Lower lobe of right lung (tissue), 2 donors: ENCODE results near the gene IPCEF1. TPM values are rescaled to one million over a fixed set of nuclear protein-coding genes. Genes with fewer than 3 reads are reported as not detected.

ENCODE experiments used
- ATAC-seq, 2 donors: fragments of 200-7000 bp; cut with Tn5 transposase; one replicate each; pipeline ENCODE4 v1.9.1; 2020 to 2022; ENCODE audit warnings: mild to moderate bottlenecking in 2 of 2, moderate library complexity in 2 of 2
- DNase-seq: peaks from one replicate; pipeline ENCODE4 v3.0.0-alpha.2; 2020
- H3K27ac ChIP-seq: fragments of 200-600 bp; one replicate; pipeline ENCODE4 v1.8.0; 2022
- H3K27me3 ChIP-seq: fragments of 200-600 bp; one replicate; pipeline ENCODE4 v1.8.0; 2022; ENCODE audit warnings: low read depth
- H3K36me3 ChIP-seq: fragments of 200-600 bp; one replicate; pipeline ENCODE4 v1.8.0; 2022; ENCODE audit warnings: mild to moderate bottlenecking
- H3K4me1 ChIP-seq: fragments of 200-600 bp; one replicate; pipeline ENCODE4 v1.8.0; 2022
- H3K4me3 ChIP-seq: fragments of 200-600 bp; one replicate; pipeline ENCODE4 v1.8.0; 2022; ENCODE audit warnings: mild to moderate bottlenecking
- H3K9me3 ChIP-seq: fragments of 200-600 bp; one replicate; pipeline ENCODE4 v1.8.0; 2022
- CTCF ChIP-seq: fragments of 200-600 bp; IDR thresholded peaks from one replicate; pipeline ENCODE4 v1.8.0; 2022; ENCODE audit warnings: antibody characterized with exemption, mild to moderate bottlenecking
- intact Hi-C: fragments of 100-400 bp; cut with DNase I; formaldehyde crosslinking; loops from one replicate; pipeline ENCODE4 v1.11.0; 2022
- total RNA-seq: library from RNA; stranded (reverse); fragmentation: NEBNext Ultra II Directional; extraction: Animal tissue kit (Norgen Biotek cat#: 25700); gene quantifications from one replicate; pipeline ENCODE4 v1.2.1, GENCODE V29; 2021
- donor health status: DM: no; HTN: yes; CAD: no; lungs with severe emphysema.

IPCEF1 gene
- total RNA-seq, 1 donor from 2014 or later, result 7.9 TPM

GRCh38 chr6:154301086-154301625 is 55.4 kb downstream of the IPCEF1 start:
- no peak overlapping the region for H3K27ac ChIP-seq
- H3K27me3 ChIP-seq, result no peaks in the 10 kb centered on the region
- ATAC-seq (no peak), DNase-seq (no peak)
- H3K4me3 ChIP-seq, result no peak overlapping the region
- peaks cover 26% of the 10 kb centered on the region for H3K4me1 ChIP-seq
- H3K9me3 ChIP-seq, result no peaks in the 10 kb centered on the region
- no peak for TF ChIP-seq CTCF
- intact Hi-C loops, result no loop called here
- no peaks in the 10 kb centered on the region for H3K36me3 ChIP-seq

- Histone ChIP-seq H3K27ac (no peak overlapping the region), H3K4me1 (peaks cover 27% of the 10 kb centered on the region), H3K4me3 (no peak overlapping the region), H3K9me3 (no peaks in the 10 kb centered on the region), H3K36me3 (no peaks in the 10 kb centered on the region), H3K27me3 (no peaks in the 10 kb centered on the region)
- no peak for TF ChIP-seq CTCF
- peak in 1 of 2 donors; percentile 87 for ATAC-seq
- no peak for DNase-seq
- intact Hi-C loops, result no loop called here
Measured at GRCh38 chr6:154298297-154298696, 58.3 kb downstream of the IPCEF1 start.

DNA sequence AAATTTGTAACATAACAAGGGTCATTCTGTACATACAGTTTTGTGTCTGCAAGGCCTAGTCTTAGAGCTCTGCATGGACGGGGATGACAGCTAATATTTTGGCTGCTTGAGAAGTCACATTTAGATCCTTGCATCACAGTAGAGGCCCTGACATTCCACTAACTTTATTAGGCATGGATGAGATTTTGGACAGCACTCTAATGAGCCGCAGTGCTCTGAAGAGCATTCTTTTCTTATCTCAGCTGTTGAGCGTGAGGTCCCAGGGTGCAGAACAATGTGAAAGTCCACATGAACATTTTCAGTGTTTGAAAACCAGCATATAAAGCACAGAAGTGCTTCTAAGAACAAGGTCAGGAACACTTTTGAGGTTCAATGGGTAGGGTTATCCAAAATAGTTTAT is 58.9 kb downstream of the IPCEF1 start:
- intact Hi-C loops, result no loop called here

DNA sequence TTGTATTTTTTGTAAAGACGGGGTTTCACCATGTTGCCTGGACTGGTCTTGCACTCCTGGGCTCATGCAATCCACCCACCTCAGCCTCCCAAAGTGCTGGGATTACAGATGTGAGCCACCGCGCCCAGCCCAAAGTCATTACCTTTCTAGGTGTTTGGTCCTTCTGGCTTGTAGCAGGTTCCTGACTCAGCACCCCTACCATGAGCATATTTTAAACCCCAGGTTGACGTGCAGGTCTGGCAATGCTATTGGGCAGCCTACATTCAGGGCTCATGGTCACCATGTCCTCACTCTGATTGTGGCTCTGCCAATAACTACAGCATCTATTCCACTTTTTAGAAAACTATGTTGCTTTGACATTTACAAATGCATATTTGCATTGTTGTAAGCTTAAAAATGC is 59.4 kb downstream of the IPCEF1 start:
- Histone ChIP-seq H3K9me3 (no peaks in the 10 kb centered on the region), H3K36me3 (no peaks in the 10 kb centered on the region), H3K4me1 (peaks cover 30% of the 10 kb centered on the region), H3K4me3 (no peak overlapping the region), H3K27me3 (no peaks in the 10 kb centered on the region), H3K27ac (no peak overlapping the region)
- no peak for ATAC-seq
- no peak for TF ChIP-seq CTCF
- intact Hi-C loops, result no loop called here
- DNase-seq, result no peak

More for the DNA sequence above, 58.9 kb downstream of the IPCEF1 start:
- peak; percentile 68 to 80 for ATAC-seq
- Histone ChIP-seq H3K4me3 (no peak overlapping the region), H3K27ac (no peak overlapping the region), H3K9me3 (no peaks in the 10 kb centered on the region), H3K4me1 (peaks cover 30% of the 10 kb centered on the region), H3K27me3 (no peaks in the 10 kb centered on the region), H3K36me3 (no peaks in the 10 kb centered on the region)
- no peak for TF ChIP-seq CTCF
- no peak for DNase-seq

DNA sequence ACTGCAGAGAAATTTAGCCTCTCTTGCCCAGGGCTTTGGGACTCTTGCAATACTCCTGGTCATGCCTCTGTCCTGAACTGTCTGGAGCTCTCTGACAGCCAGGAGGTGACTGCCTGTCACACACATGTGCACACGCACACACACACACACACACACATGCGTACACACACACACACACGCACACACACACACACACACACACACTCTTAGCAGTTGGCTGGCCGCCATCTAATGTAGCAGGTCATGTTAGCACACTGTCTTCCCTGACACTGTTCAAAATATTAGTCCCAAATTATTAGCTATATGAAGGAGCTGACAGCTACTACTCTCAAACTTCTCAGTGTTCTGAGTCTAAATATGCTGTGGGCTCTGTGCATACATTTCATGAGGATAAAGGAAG is 60.9 kb downstream of the IPCEF1 start:
- H3K4me1 ChIP-seq, result peaks cover 20% of the 10 kb centered on the region
- H3K36me3 ChIP-seq, result no peaks in the 10 kb centered on the region
- no peak overlapping the region for H3K4me3 ChIP-seq
- DNase-seq (no peak), ATAC-seq (no peak)
- intact Hi-C loops, result no loop called here
- H3K9me3 ChIP-seq, result no peaks in the 10 kb centered on the region
- TF ChIP-seq CTCF, result no peak
- no peak overlapping the region for H3K27ac ChIP-seq
- H3K27me3 ChIP-seq, result no peaks in the 10 kb centered on the region
